NCI-H1105 (cell line): ENCODE measurements around the gene YIPF2.
A peak's percentile ranks its signal among the peaks of the same experiment; 100 is the strongest.

Source experiments
- DNase-seq: peaks from one replicate; lab custom pipeline; 2025; lab: John Stamatoyannopoulos, UW

Gene YIPF2

GRCh38 chr19:10936661-10937084 lies 8.2 kb upstream of the YIPF2 start:
- DNase-seq = peak; percentile 83

- no peak for DNase-seq
These were observed 7.1 kb upstream of the YIPF2 start for GRCh38 chr19:10935371-10936059.

- no peak for DNase-seq
These were observed 959 bp upstream of the YIPF2 start for GRCh38 chr19:10929402-10929794.

- no peak for DNase-seq
These were observed 493 bp downstream of the YIPF2 start for GRCh38 chr19:10927730-10928562.

GRCh38 chr19:10924597-10924996 lies 3.8 kb downstream of the YIPF2 start:
- no peak for DNase-seq

GRCh38 chr19:10923260-10924112 lies 5.0 kb downstream of the YIPF2 start:
- no peak for DNase-seq

GRCh38 chr19:10922638-10923014 lies 5.8 kb downstream of the YIPF2 start:
- no peak for DNase-seq

- DNase-seq = no peak
These were observed 6.4 kb downstream of the YIPF2 start for GRCh38 chr19:10921910-10922637.

- no peak for DNase-seq
These were observed 7.1 kb downstream of the YIPF2 start for GRCh38 chr19:10921199-10921909.

- no peak for DNase-seq
These were observed 7.7 kb downstream of the YIPF2 start for GRCh38 chr19:10920781-10921180.

GRCh38 chr19:10920288-10920655 lies 8.2 kb downstream of the YIPF2 start:
- no peak for DNase-seq

- peak; percentile 8 for DNase-seq
These were observed 8.8 kb downstream of the YIPF2 start for GRCh38 chr19:10919352-10920287.

GRCh38 chr19:10918359-10918758 lies 10.1 kb downstream of the YIPF2 start:
- no peak for DNase-seq

GRCh38 chr19:10916602-10917001 lies 11.8 kb downstream of the YIPF2 start:
- DNase-seq = no peak

- DNase-seq = no peak
These were observed 13.0 kb downstream of the YIPF2 start for GRCh38 chr19:10915130-10916091.

GRCh38 chr19:10913716-10914340 lies 14.6 kb downstream of the YIPF2 start:
- DNase-seq = no peak

GRCh38 chr19:10912619-10913018 lies 15.8 kb downstream of the YIPF2 start:
- DNase-seq = no peak

GRCh38 chr19:10911579-10912363 lies 16.7 kb downstream of the YIPF2 start:
- DNase-seq = no peak
